ENCODE results near the gene CAMK2B.

CAMK2B gene

DNA sequence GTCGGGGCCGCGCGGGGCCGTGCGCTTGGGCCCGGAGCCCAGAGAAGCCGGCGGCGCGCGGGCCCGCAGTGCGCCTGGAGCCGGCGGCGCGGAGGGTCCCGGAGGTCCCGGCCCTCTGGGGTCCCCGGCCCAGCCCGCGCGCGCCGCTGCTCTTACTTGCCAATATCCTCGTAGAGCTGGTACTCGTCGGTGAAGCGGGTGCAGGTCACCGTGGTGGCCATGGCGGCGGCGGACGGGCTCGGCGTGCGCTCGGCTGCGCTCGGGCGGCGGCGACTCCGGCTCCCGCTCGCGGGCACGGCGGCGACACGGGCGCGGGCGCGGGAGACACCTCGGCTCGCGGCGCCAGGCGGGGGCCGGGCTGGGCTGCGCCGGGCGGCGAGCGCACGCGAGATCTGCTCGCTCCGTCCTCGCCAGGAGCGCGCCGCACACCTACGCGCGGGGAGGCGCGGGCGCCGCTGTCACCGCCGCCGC lies at the start of gene CAMK2B:
Gene CAMK2B, minus strand, starts transcription at position 394 of the 471 bp plus-strand sequence. Its CDS starts 173 bp downstream, at position 221.
- DNase-seq, result no peak

DNA sequence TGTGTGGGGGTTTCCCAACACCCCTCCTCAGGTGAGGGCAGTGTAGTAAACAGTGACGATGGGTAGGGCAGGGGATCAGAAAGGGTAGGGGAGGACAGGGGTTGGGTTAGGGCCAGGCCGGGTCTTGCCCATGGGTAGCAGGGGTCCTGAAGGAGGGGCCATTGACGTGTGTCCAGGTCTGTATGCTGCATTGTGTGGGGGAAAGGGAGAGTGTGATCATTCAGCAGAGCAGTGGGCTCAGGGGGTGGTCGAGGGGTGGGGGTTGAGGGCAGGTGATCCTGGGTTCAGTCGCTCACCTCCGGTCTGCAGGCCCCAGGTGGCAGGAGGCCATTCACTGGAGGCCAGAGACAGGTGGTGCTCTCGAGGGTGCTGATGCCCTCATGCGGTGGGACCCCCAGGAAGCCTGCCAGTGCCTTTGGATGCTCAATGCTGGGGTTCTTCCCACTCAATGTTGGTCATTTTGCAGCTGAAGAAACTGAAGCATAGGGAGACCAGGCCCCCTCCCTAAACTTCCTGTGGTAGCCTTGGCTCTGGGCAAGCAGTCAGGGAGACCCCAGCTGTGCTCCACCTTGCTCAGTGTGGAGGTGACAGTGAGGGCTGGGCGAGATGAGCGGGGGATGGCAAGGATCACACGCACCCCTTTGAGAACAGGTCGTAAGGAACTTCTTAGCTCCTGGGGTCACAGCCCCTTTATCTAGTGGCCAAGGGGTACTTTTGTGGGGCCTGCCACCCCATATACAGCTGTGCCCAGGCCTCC lies 48.8 kb upstream of the CAMK2B start:
- DNase-seq, result no peak

GRCh38 chr7:44373418-44373740 lies 48.0 kb upstream of the CAMK2B start:
- DNase-seq, result no peak

GRCh38 chr7:44372560-44373417 lies 47.4 kb upstream of the CAMK2B start:
- no peak for DNase-seq

DNA sequence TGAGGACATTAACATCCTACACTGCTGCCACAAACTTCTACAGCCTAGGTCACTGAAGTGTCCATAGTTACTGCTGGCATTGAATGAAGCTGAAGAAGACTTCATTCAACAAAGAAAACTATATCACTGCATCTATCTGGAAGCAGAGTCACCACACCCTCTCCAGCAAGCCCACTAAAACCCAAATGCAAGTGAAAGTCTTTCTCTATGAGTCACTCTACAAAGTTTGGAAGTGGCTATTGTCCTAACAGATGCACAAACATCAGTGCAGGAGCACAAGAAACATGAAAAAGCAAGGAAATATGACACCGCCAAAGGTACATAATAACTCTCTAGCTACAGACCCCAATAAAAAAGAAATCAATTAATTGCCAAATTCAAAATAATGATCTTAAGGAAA lies 43.5 kb upstream of the CAMK2B start:
- no peak for DNase-seq

- no peak for DNase-seq
These were observed 43.1 kb upstream of the CAMK2B start for GRCh38 chr7:44368455-44368854.

- DNase-seq, result no peak
These were observed 42.2 kb upstream of the CAMK2B start for GRCh38 chr7:44367475-44368043.

DNA sequence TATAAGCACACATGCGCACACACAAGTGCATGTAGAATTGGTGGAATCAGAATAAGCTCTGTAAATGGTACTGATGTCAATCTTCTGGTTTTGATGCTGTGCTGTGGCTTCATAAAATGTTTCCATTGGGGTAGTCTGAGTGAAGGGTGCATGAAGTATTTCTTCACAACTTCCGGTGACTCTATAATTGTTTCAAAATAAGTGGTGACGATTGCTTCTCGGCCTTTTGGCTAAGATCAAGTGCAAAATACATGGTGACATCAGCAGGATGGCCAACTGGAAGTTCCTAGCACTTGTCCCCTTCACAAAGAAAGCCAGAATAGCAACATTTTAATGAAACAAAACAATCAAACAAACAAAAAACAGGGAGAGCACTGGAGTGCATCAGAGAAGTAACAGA lies 41.6 kb upstream of the CAMK2B start:
- DNase-seq, result no peak

DNA sequence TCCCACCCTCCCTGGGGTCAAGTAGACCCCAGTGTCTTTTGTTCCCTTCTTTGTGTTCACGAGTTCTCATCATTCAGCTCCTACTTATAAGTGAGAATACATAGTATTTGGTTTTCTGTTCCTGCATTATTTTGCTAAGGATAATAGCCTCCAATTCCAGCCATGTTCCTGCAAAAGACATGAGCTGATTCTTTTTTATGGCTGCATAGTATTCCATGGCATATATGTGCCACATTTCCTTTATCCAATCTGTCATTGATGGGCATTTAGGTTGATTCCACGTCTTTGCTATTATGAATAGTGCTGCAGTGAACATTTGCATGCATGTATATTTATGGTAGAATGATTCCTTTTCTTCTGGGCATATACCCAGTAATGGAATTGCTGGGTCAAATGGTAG lies 28.3 kb upstream of the CAMK2B start:
- DNase-seq, result no peak

GRCh38 chr7:44348851-44349781 lies 23.7 kb upstream of the CAMK2B start:
- no peak for DNase-seq

DNA sequence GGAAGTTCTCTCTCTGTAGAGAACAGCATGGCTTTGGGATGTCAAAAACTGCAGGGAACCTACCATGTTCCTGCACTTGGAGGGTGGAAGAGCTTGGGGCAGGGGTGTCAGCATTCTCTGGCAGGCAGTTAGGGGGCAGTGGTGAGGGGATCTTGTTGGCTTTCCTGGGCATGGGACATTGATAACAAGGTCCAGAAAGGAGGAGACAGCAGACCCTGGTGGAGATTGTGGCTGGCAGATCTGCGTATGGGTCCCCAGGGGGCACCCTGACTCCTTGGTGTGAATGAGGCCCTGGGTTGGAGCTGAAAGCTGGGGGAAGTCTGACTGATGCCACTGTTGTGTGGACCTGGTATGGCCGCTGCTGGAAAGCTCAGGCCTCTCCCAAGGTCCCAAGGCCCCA lies 22.9 kb upstream of the CAMK2B start:
- DNase-seq, result no peak

DNA sequence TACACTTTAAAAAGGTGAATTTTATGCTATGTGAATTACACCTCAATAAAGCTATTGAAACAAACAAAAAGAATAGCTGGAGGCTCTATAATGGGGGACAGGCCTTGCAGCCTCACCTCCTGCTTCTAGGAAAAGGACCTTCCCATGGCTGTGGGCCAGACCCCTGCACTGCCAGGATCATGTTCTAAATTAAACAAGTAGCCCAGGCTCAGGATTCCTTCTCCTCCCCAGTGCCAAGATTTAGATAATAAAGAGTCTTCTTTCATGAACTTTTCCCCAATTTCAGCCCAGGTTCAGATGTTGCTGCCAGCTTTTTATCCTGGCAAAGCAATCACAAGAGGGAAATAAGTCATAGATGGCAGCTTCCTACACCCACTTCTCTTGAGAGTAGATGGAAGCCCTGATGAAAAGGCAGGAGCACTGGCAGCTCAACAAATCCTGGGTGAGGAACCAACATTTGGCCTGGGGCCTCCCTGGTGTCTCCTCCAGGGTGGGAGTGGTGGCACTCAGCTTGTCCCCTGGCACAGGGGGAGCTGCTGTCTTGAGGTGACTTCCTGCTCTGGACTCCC lies 22.2 kb upstream of the CAMK2B start:
- DNase-seq, result no peak

DNA sequence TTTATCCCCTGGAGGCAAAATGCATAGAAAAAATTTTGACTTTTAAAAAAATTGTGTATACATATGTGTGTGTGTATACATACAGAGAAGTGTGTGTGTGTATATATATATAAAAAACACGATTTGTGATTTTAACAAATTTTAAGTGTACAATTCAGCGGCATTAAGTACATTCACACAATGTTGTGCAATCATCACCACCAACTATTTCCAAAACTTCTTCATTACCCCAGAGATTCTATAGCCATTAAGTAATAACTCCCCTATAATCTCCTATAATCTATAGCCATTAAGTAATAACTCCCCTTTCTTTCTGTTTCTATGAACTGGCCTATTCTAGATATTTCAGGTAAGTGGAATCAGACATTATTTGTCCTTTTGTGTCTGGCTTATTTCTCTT lies 20.7 kb upstream of the CAMK2B start:
- no peak for DNase-seq

DNA sequence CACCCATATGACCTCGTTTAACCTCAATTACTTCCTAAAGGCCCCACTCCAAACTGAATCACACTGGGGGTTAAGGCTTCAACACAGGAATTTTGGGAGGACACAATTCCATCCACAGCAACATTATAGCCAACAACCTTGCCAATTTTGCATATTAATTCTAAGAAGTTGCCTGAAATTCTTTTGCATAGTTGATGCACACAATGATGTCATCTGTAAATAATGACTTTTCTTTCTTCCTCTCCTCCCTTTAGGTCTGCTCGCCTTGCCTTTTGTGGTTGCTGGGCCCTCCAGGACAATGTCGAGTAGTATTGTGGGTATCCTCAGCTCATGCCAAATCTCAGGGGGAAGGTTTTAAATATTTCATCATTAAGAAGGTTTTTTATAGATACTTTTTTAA lies 16.0 kb upstream of the CAMK2B start:
- DNase-seq, result no peak

GRCh38 chr7:44338600-44338999 lies 13.2 kb upstream of the CAMK2B start:
- no peak for DNase-seq

DNA sequence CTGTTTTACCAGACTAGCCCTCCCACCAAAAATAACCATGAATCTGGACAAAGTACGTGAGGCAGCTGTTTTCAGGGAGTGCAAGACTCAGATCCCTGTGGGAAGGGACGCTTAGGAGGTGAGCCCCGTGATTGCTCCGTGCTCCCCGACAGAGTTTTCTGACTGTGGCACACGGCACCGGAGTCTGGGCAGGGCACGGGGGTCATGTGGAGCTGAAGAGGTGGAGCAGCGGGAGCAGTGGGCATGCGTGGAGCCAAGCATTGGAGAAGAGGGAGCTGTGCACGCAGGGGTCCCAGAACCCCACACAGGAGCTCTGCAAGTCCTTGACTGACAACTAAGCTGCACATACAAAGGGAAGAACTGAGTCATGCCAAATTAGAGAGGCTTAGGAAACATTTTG lies 11.1 kb upstream of the CAMK2B start:
- no peak for DNase-seq

DNA sequence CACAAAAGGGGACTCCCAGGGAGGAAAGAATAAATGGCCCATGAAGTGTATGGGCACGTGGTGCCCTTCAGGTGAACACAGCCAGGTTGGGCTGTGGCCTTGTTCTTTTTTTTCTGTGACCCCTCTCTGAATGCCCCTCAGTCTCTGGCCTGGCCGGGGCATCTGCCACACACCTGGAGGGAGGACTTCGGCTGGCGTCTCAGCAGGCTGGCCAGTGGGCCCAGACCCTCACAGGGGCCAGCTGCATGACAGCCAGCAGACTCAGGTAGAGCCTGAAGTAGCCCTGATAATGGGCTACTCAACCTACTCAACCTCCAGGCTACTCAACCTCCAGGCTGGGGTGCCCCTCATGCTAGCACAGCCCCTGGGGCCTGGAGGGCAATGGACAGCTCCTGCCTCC lies 9.8 kb upstream of the CAMK2B start:
- DNase-seq, result no peak

DNA sequence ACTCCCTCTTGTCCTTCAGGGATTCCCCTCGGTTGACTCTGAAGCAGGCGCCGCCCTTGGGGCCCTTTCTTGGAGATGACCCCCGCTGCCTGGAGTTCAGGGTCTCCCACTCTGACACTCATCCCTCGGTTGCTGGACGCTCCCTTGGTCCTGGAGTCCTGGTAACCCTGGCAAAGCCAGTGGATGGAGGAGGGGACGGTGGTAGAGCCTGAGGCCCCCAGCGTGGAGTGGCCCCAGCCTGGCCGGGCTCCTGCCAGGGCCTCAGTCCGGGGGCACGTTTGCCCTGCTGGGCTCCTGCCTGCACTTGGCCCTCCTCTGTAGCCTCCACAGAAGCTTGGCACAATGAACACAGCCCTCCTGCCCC lies 9.3 kb upstream of the CAMK2B start:
- no peak for DNase-seq

DNA sequence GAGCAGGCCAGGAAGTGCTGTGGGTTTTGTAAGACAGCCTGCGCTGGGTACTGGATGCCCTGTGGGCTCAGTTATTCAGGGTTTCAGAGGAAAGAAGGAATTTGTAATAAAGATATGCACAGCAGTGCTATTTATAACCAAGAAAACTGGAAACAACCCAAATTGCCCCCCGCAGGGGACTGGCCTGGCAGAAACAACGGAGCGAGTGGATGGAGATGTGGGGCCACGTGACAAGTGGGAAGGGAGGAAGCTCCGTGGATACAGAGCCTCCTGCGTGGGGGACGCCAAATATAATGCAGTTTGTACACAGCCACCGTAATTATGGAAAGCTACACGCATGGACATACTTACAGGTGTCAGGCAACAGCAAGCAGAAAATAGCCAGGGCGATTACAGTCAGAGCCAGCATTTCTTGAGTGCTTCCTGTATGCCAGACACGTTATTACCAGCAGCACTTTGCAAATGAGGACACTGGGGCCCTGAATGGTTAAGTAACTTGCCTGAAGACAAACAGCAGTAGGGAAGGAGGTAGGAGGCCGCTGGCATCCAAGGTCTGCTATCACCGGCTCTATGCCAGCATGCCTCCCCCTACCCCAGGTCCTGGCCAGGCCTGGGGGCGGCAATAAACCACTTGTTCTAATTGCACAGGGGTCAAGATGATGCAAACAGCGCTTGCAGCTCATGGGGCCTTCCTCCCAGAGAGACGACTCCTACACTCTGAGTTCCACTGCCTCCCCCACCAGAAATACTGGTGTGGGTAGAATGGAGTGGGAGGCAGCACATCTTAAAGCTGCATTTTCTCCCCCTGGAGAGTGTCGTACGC lies 8.7 kb upstream of the CAMK2B start:
- DNase-seq, result no peak

GRCh38 chr7:44331682-44332081 lies 6.3 kb upstream of the CAMK2B start:
- DNase-seq, result no peak

- no peak for DNase-seq
These were observed 4.9 kb upstream of the CAMK2B start for GRCh38 chr7:44330331-44330730.

- DNase-seq, result no peak
These were observed 4.5 kb upstream of the CAMK2B start for GRCh38 chr7:44329888-44330287.
